Esophagus mucosa (tissue), 1 donor: ENCODE data around the gene HYKK. TPM values are rescaled to one million over a fixed set of nuclear protein-coding genes. Genes with fewer than 3 reads are reported as not detected.
"Not testable (repeated sequence)": the region's sequence is repeated elsewhere in the genome, so short reads cannot be mapped to it uniquely, and the experiment has no call there.

Source experiments
- ATAC-seq: fragments of 200-7000 bp; cut with Tn5 transposase; one replicate; pipeline ENCODE4 v1.9.1; 2020
- total RNA-seq: library from RNA; stranded (reverse); gene quantifications from one replicate; pipeline ENCODE4 v1.2.4, GENCODE V29; 2023
- donor health status: DM: yes; HTN: yes; CAD: no.

HYKK gene
- total RNA-seq, 1 donor from 2014 or later, result 4.3 TPM

DNA sequence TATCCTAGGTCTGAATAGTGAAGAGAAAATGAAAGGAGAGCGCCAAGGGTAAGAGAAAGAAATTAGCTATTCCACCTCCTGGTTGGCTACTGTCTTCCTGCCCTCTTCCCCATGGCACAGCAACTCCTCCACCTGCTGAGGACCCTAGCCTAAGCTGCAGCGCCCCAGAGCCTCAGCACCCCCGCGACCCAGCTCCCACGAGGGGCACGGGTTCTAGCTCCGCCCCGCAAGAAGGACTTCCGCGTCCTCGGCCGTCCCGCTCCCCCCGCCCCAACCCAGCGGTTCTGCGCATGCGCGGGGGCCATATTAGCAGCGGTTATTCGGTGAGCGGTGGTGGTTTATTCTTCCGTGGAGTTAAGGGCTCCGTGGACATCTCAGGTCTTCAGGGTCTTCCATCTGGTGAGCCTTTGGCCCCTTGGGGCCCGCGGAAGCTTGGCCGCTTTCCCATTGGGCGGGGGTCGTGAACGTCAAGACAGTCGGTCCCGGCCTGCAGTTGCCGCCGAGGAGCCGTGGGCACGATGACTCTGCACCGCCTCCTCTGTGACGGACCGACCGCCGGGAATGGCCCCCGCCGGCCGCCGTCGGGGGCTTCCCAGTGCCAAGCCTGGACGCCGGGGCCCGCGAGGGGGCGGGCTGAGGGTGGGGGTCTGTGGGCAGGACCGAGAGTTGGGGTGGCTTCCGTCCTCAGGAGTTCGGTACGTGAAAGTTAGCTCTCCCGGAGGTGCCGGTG is 32.9 kb downstream of the HYKK start, which contains the start of gene PSMA4:
Gene PSMA4 (plus strand): TSS at position 304 of the 730 bp plus-strand sequence. CDS start 1,484 bp downstream, outside the sequence.
- peak; percentile 90 for ATAC-seq

DNA sequence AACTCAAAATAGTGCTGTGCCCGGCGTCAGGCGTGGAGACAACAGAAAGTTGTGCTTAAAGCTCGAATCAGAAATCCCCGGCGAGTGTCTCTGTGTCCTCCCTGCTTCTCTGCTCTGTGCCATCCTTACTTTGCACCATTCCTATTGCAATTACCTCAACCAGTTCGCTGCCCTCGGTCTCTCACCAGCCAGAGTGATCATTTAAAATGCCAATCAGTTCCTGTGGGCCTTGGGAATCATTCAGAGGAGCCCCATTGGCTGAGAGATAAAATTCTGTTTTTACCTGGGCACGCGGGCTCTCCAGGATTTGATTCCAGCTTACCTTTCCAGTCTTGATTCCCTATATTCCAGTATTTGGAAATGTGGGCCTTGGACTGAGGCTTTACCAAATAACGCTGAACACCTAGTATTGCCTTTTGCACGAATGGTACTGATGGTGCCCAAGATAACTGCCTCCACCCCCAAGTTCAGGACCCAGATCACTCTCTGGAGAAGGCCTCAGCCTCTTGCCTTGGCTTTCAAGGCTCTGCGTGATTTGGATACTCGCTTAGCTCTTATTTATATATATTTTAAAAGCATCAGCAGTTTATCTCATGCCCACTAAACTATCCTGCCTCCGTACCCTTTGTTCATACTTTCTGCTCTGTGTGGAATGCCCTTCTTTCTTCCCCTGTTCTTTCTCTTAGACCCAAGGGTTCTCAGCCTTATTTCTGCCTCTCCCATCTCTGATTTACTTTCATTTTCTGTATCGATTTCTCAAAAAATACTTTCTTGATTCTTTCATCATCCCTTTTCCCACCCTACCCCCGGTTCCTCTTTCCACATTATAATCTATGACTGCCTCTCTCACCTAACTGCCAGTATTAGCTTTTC is 33.7 kb downstream of the HYKK start:
- ATAC-seq, result peak; percentile 18

GRCh38 chr15:78541744-78542034 is 34.3 kb downstream of the HYKK start:
- ATAC-seq, result no peak

GRCh38 chr15:78542647-78543046 is 35.3 kb downstream of the HYKK start:
- no peak for ATAC-seq

GRCh38 chr15:78550194-78550593 is 42.8 kb downstream of the HYKK start:
- no peak for ATAC-seq

- no peak for ATAC-seq
Observed at GRCh38 chr15:78550815-78551214, 43.4 kb downstream of the HYKK start.

GRCh38 chr15:78551902-78552301 is 44.5 kb downstream of the HYKK start:
- ATAC-seq, result no peak

- no peak for ATAC-seq
Observed at GRCh38 chr15:78552597-78552996, 45.2 kb downstream of the HYKK start.

GRCh38 chr15:78560201-78560600 is 52.8 kb downstream of the HYKK start:
- ATAC-seq, result not testable (repeated sequence)

DNA sequence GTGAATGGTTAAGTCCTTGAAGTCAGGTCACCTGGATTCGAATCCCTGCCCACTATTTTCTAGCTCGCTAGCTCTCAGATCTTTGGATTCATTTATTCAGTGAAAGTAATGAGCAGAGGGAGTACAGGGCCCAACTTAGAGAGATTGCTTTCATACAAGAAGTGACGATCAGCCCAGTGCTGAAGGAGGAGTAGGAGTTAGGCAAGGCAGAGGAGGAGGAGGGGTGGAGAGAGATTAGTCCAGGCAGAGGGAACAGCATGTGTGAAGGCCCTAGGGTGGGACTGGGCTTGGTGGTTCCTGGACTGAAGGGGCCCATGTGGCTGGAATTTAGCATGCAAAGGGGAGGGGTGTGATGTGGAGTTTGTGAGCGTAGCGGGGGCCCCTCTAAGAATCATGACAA is 54.1 kb downstream of the HYKK start:
- ATAC-seq, result no peak

GRCh38 chr15:78563092-78563491 is 55.7 kb downstream of the HYKK start:
- ATAC-seq, result no peak

- ATAC-seq, result peak; percentile 8
Observed at GRCh38 chr15:78564743-78565096, 57.3 kb downstream of the HYKK start.

DNA sequence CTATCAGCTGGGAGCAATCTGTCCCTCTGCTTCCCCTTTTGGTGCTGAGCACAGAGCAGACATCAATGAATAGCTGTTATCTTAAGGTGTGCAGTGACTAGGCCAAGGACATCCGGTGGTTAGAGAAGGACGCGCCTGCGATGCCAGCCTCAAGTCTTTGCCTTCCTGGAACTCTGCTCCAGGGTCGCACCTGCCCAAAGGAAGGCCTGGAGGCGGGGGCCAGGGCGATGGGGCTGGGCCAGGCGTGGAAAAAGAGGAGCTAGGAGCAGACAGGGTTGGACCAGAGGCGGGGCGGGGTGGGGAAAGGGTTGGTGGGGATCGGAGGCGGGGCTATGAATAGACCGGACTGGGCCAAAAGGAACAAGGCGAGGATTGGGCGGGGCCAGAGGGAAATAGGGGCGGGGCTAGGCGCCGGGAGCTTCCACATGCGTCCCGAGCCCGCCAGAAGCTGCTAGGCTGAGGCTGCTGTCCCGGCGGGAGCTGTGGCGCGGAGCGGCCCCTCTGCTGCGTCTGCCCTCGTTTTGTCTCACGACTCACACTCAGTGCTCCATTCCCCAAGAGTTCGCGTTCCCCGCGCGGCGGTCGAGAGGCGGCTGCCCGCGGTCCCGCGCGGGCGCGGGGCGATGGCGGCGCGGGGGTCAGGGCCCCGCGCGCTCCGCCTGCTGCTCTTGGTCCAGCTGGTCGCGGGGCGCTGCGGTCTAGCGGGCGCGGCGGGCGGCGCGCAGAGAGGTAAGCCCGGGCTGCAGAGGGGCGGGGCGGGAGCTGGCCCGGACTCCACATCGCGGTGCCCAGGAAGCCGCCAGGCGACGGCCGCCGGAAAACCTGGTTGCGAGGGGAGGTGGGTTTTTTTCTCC is 57.9 kb downstream of the HYKK start, which contains the start of gene CHRNA5:
Gene CHRNA5 (plus strand): TSS at position 424 of the 854 bp plus-strand sequence. CDS start 200 bp downstream, at position 624.
- peak; percentile 95 for ATAC-seq

- ATAC-seq, result peak; percentile 10
Observed at GRCh38 chr15:78565951-78566774, 58.8 kb downstream of the HYKK start.

- ATAC-seq, result no peak
Observed at GRCh38 chr15:78567531-78567930, 60.2 kb downstream of the HYKK start.

GRCh38 chr15:78570710-78571109 is 63.3 kb downstream of the HYKK start:
- no peak for ATAC-seq

DNA sequence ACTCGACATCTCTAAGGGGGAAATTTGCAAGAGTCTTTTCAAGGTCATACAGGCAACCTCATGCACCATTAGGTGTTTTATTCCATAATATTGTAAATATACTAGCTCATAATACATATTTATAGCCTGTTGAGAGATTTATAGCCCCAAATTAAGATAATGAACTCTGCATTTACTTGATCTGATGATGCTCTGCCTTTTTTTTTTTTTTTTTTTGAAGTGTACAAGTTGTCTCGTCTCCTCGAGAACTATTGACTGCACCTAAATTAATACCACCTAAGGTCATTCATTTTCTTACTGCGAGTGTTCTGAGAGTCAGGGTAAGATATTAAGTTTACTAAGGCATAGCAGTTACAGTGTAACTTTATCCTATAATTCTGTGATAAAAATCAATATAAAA is 64.0 kb downstream of the HYKK start:
- no peak for ATAC-seq

GRCh38 chr15:78573416-78573815 is 66.0 kb downstream of the HYKK start:
- no peak for ATAC-seq

GRCh38 chr15:78574944-78575343 is 67.6 kb downstream of the HYKK start:
- no peak for ATAC-seq
